ENCODE data around the gene GLP2R. TPM values are rescaled to one million over a fixed set of nuclear protein-coding genes. Genes with fewer than 3 reads are reported as not detected.

Gene GLP2R
- total RNA-seq, 1 donor from 2014 or later = not detected

- H3K27ac Mint-ChIP-seq = no peak overlapping the region
- DNase-seq (ENCODE audit: extremely low spot score, unreplicated experiment) = no peak
- peaks cover 12% of the 10 kb centered on the region for H3K9me3 Mint-ChIP-seq
- H3K4me3 Mint-ChIP-seq = no peak overlapping the region
- no peaks in the 10 kb centered on the region for H3K4me1 Mint-ChIP-seq (ENCODE audit: unreplicated experiment)
- peaks cover 10% of the 10 kb centered on the region for H3K27me3 Mint-ChIP-seq
- no peak for TF ChIP-seq CTCF (conservative IDR thresholded peaks at IDR 0.05)
- H3K36me3 Mint-ChIP-seq = no peaks in the 10 kb centered on the region
Measured at GRCh38 chr17:9860851-9861250, 35.1 kb downstream of the GLP2R start.

GRCh38 chr17:9862220-9862619, 36.5 kb downstream of the GLP2R start:
- no peaks in the 10 kb centered on the region for H3K36me3 Mint-ChIP-seq
- H3K9me3 Mint-ChIP-seq = peaks cover 12% of the 10 kb centered on the region
- H3K4me3 Mint-ChIP-seq = no peak overlapping the region
- peaks cover 10% of the 10 kb centered on the region for H3K27me3 Mint-ChIP-seq
- no peak for TF ChIP-seq CTCF (conservative IDR thresholded peaks at IDR 0.05)
- DNase-seq (ENCODE audit: extremely low spot score, unreplicated experiment) = no peak
- H3K27ac Mint-ChIP-seq = no peak overlapping the region
- H3K4me1 Mint-ChIP-seq (ENCODE audit: unreplicated experiment) = no peaks in the 10 kb centered on the region

GRCh38 chr17:9862949-9863348, 37.2 kb downstream of the GLP2R start:
- Mint-ChIP-seq H3K36me3 (no peaks in the 10 kb centered on the region), H3K27me3 (peaks cover 10% of the 10 kb centered on the region), H3K9me3 (peaks cover 12% of the 10 kb centered on the region), H3K4me1 (ENCODE audit: unreplicated experiment) (no peaks in the 10 kb centered on the region), H3K27ac (no peak overlapping the region), H3K4me3 (no peak overlapping the region)
- DNase-seq (ENCODE audit: extremely low spot score, unreplicated experiment) = no peak
- TF ChIP-seq CTCF (conservative IDR thresholded peaks at IDR 0.05) = no peak

- Mint-ChIP-seq H3K27ac (no peak overlapping the region), H3K4me3 (no peak overlapping the region), H3K36me3 (no peaks in the 10 kb centered on the region), H3K27me3 (peaks cover 10% of the 10 kb centered on the region), H3K4me1 (ENCODE audit: unreplicated experiment) (no peaks in the 10 kb centered on the region), H3K9me3 (peaks cover 5% of the 10 kb centered on the region)
- TF ChIP-seq CTCF (conservative IDR thresholded peaks at IDR 0.05) = no peak
- no peak for DNase-seq (ENCODE audit: extremely low spot score, unreplicated experiment)
Measured at GRCh38 chr17:9865586-9865985, 39.9 kb downstream of the GLP2R start.

- Mint-ChIP-seq H3K4me1 (ENCODE audit: unreplicated experiment) (no peaks in the 10 kb centered on the region), H3K9me3 (peaks cover 5% of the 10 kb centered on the region), H3K27me3 (peaks cover 6% of the 10 kb centered on the region), H3K36me3 (no peaks in the 10 kb centered on the region), H3K27ac (no peak overlapping the region), H3K4me3 (no peak overlapping the region)
- TF ChIP-seq CTCF (conservative IDR thresholded peaks at IDR 0.05) = no peak
- no peak for DNase-seq (ENCODE audit: extremely low spot score, unreplicated experiment)
Measured at GRCh38 chr17:9868552-9868951, 42.8 kb downstream of the GLP2R start.

- Mint-ChIP-seq H3K9me3 (no peaks in the 10 kb centered on the region), H3K36me3 (no peaks in the 10 kb centered on the region), H3K27ac (no peak overlapping the region), H3K4me1 (ENCODE audit: unreplicated experiment) (no peaks in the 10 kb centered on the region), H3K27me3 (no peaks in the 10 kb centered on the region), H3K4me3 (no peak overlapping the region)
- TF ChIP-seq CTCF (conservative IDR thresholded peaks at IDR 0.05) = no peak
- no peak for DNase-seq (ENCODE audit: extremely low spot score, unreplicated experiment)
Measured at GRCh38 chr17:9872852-9873251, 47.1 kb downstream of the GLP2R start.

Data from type B pancreatic cell (in vitro differentiated cells).